ENCODE data around the gene CHSY1. TPM values are rescaled to one million over a fixed set of nuclear protein-coding genes. Genes with fewer than 3 reads are reported as not detected.

CHSY1 gene
- total RNA-seq, 1 experiment from 2014 or later = 59.1 TPM

- H3K4me1 Mint-ChIP-seq = peaks cover 57% of the 10 kb centered on the region
- H3K9me3 Mint-ChIP-seq = no peaks in the 10 kb centered on the region
- H3K27ac Mint-ChIP-seq = 0 out of 2 replicates have a peak overlapping the region, but pooled peaks have one; percentile 29
- no peak for ATAC-seq
- POLR2A ChIA-PET = no interaction called here
- no peak for TF ChIP-seq GRHL2 (CRISPR knock-in tag; IDR thresholded peaks at IDR 0.05; ENCODE audit: insufficient replicate concordance, severe bottlenecking)
- TF ChIP-seq ATF3 (CRISPR knock-in tag; conservative IDR thresholded peaks at IDR 0.05) = no peak
- TF ChIP-seq FOXK1 (CRISPR knock-in tag; IDR thresholded peaks at IDR 0.05) = no peak
- no peak for TF ChIP-seq ZNF416 (CRISPR knock-in tag; IDR thresholded peaks at IDR 0.05)
- no peak for TF ChIP-seq E2F4 (CRISPR knock-in tag; IDR thresholded peaks at IDR 0.05; ENCODE audit: borderline replicate concordance, low read depth)
- TF ChIP-seq ZNF671 (CRISPR knock-in tag; IDR thresholded peaks at IDR 0.05) = no peak
- no peak for TF ChIP-seq OVOL2 (CRISPR knock-in tag; IDR thresholded peaks at IDR 0.05; ENCODE audit: borderline replicate concordance)
- no peak for TF ChIP-seq IRF1 (CRISPR knock-in tag; IDR thresholded peaks at IDR 0.05)
- no peak for TF ChIP-seq CREB1 (CRISPR knock-in tag; IDR thresholded peaks at IDR 0.05)
- TF ChIP-seq, protein P1, sequence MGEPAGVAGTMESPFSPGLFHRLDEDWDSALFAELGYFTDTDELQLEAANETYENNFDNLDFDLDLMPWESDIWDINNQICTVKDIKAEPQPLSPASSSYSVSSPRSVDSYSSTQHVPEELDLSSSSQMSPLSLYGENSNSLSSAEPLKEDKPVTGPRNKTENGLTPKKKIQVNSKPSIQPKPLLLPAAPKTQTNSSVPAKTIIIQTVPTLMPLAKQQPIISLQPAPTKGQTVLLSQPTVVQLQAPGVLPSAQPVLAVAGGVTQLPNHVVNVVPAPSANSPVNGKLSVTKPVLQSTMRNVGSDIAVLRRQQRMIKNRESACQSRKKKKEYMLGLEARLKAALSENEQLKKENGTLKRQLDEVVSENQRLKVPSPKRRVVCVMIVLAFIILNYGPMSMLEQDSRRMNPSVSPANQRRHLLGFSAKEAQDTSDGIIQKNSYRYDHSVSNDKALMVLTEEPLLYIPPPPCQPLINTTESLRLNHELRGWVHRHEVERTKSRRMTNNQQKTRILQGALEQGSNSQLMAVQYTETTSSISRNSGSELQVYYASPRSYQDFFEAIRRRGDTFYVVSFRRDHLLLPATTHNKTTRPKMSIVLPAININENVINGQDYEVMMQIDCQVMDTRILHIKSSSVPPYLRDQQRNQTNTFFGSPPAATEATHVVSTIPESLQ (CRISPR knock-in tag; IDR thresholded peaks at IDR 0.05) = no peak
- no peak for TF ChIP-seq TEAD4 (CRISPR knock-in tag; IDR thresholded peaks at IDR 0.05)
- TF ChIP-seq MYBL2 (CRISPR knock-in tag; IDR thresholded peaks at IDR 0.05) = no peak
- TF ChIP-seq ZNF138 (CRISPR knock-in tag; conservative IDR thresholded peaks at IDR 0.05) = no peak
- TF ChIP-seq ZNF232 (CRISPR knock-in tag; IDR thresholded peaks at IDR 0.05) = no peak
- no peak for TF ChIP-seq TEAD1 (CRISPR knock-in tag; IDR thresholded peaks at IDR 0.05)
- TF ChIP-seq RORB (CRISPR knock-in tag; IDR thresholded peaks at IDR 0.05) = no peak
- H3K27me3 Mint-ChIP-seq (ENCODE audit: low read depth) = no peaks in the 10 kb centered on the region
- DNase-seq (ENCODE audit: low spot score) = no peak
- CTCF ChIA-PET = interaction anchor here (1.1 to 2.1 kb wide), 2 partner anchors 27 to 170 kb away, joined by 3 to 9 read pairs; no protein-coding TSS in a partner anchor
- peaks cover 54% of the 10 kb centered on the region for H3K36me3 Mint-ChIP-seq
- no peak overlapping the region for H3K4me3 Mint-ChIP-seq
These were observed 74.0 kb downstream of the CHSY1 start for GRCh38 chr15:101177866-101178265.

DNA sequence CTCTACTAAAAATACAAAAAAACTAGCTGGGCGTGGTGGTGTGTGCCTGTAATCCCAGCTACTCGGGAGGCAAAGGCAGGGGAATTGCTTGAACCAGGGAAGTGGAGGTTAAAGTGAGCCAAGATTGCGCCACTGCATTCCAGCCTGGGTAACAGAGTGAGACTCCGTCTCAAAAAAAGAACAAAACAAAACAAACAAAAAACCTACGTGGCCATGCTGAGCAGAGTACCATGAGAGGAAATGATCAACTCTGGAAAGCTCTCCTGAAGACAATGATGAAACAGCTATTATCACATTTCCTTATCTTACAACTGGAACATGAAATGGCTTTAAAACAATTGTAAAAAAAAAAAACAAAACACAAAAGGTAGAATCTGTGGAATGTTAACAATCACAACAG, 75.2 kb downstream of the CHSY1 start:
- ATAC-seq = no peak

More for the DNA sequence above, 75.2 kb downstream of the CHSY1 start:
- POLR2A ChIA-PET = no interaction called here
- CTCF ChIA-PET = no interaction called here
- H3K27ac Mint-ChIP-seq = peak overlapping the region; percentile 43; the same call in 1 of the 2 replicates
- H3K4me1 Mint-ChIP-seq = peaks cover 61% of the 10 kb centered on the region
- no peak overlapping the region for H3K4me3 Mint-ChIP-seq
- H3K36me3 Mint-ChIP-seq = peaks cover 49% of the 10 kb centered on the region
- DNase-seq (ENCODE audit: low spot score) = no peak
- H3K9me3 Mint-ChIP-seq = no peaks in the 10 kb centered on the region
- H3K27me3 Mint-ChIP-seq (ENCODE audit: low read depth) = no peaks in the 10 kb centered on the region
- no peak for TF ChIP-seq RORB (CRISPR knock-in tag; IDR thresholded peaks at IDR 0.05)
- TF ChIP-seq TEAD1 (CRISPR knock-in tag; IDR thresholded peaks at IDR 0.05) = no peak
- TF ChIP-seq HMGA2 (CRISPR knock-in tag; IDR thresholded peaks at IDR 0.05) = no peak
- TF ChIP-seq TP53 (CRISPR knock-in tag; IDR thresholded peaks at IDR 0.05) = no peak
- no peak for TF ChIP-seq NFATC4 (CRISPR knock-in tag; IDR thresholded peaks at IDR 0.05)
- TF ChIP-seq GTF2I (CRISPR knock-in tag; conservative IDR thresholded peaks at IDR 0.05) = no peak
- no peak for TF ChIP-seq MYBL2 (CRISPR knock-in tag; IDR thresholded peaks at IDR 0.05)
- TF ChIP-seq GRHL2 (CRISPR knock-in tag; IDR thresholded peaks at IDR 0.05; ENCODE audit: insufficient replicate concordance, severe bottlenecking) = no peak
- TF ChIP-seq, protein P1 (CRISPR knock-in tag; IDR thresholded peaks at IDR 0.05) = no peak
- TF ChIP-seq, protein P2, sequence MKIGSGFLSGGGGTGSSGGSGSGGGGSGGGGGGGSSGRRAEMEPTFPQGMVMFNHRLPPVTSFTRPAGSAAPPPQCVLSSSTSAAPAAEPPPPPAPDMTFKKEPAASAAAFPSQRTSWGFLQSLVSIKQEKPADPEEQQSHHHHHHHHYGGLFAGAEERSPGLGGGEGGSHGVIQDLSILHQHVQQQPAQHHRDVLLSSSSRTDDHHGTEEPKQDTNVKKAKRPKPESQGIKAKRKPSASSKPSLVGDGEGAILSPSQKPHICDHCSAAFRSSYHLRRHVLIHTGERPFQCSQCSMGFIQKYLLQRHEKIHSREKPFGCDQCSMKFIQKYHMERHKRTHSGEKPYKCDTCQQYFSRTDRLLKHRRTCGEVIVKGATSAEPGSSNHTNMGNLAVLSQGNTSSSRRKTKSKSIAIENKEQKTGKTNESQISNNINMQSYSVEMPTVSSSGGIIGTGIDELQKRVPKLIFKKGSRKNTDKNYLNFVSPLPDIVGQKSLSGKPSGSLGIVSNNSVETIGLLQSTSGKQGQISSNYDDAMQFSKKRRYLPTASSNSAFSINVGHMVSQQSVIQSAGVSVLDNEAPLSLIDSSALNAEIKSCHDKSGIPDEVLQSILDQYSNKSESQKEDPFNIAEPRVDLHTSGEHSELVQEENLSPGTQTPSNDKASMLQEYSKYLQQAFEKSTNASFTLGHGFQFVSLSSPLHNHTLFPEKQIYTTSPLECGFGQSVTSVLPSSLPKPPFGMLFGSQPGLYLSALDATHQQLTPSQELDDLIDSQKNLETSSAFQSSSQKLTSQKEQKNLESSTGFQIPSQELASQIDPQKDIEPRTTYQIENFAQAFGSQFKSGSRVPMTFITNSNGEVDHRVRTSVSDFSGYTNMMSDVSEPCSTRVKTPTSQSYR (CRISPR knock-in tag; IDR thresholded peaks at IDR 0.05) = no peak
- TF ChIP-seq, protein P3, sequence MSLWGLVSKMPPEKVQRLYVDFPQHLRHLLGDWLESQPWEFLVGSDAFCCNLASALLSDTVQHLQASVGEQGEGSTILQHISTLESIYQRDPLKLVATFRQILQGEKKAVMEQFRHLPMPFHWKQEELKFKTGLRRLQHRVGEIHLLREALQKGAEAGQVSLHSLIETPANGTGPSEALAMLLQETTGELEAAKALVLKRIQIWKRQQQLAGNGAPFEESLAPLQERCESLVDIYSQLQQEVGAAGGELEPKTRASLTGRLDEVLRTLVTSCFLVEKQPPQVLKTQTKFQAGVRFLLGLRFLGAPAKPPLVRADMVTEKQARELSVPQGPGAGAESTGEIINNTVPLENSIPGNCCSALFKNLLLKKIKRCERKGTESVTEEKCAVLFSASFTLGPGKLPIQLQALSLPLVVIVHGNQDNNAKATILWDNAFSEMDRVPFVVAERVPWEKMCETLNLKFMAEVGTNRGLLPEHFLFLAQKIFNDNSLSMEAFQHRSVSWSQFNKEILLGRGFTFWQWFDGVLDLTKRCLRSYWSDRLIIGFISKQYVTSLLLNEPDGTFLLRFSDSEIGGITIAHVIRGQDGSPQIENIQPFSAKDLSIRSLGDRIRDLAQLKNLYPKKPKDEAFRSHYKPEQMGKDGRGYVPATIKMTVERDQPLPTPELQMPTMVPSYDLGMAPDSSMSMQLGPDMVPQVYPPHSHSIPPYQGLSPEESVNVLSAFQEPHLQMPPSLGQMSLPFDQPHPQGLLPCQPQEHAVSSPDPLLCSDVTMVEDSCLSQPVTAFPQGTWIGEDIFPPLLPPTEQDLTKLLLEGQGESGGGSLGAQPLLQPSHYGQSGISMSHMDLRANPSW (CRISPR knock-in tag; conservative IDR thresholded peaks at IDR 0.05; ENCODE audit: low read depth) = no peak

All from WTC11 (cell line).